ENCODE data around the gene VSIG10L.

The VSIG10L gene

DNA sequence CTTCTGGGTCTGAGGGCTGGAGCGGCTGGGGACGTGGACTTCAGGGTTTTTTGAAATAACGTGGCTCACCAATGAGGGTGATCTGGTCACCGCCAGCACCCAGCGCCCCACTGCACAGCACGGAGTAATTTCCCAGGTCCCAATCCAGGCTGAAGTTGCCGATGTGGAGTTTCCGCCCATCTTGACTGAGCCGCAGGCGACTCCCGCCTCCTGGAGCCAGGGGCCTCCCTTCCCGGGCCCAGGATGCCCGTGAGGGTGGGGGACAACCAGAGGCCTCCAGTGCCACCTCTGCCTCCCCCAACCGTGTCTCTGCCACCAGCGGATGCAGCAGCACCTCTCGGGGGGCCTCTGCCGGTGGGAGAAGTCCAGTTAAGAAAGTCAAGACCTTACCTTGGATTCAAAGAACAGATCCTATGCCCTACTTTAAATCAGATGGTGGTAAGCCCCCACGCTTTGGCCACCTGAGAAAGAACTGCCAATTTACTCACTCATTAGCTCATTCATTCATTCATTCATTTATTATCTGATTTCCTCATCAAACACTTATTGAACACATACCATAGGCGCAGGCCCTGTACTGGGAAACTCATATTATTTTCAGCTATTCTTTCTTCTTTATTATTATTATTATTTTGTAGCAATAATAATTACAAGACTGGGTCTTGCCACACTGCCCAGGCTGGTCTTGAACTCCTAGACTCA lies 3.9 kb downstream of the VSIG10L start:
- TF ChIP-seq ZNF274 (IDR thresholded peaks at IDR 0.05; ENCODE audit: low read depth, low read length) = no peak
- H3K4me3 ChIP-seq (ENCODE audit: low read length) = no peak overlapping the region; the same call in 1 of the 2 replicates

DNA sequence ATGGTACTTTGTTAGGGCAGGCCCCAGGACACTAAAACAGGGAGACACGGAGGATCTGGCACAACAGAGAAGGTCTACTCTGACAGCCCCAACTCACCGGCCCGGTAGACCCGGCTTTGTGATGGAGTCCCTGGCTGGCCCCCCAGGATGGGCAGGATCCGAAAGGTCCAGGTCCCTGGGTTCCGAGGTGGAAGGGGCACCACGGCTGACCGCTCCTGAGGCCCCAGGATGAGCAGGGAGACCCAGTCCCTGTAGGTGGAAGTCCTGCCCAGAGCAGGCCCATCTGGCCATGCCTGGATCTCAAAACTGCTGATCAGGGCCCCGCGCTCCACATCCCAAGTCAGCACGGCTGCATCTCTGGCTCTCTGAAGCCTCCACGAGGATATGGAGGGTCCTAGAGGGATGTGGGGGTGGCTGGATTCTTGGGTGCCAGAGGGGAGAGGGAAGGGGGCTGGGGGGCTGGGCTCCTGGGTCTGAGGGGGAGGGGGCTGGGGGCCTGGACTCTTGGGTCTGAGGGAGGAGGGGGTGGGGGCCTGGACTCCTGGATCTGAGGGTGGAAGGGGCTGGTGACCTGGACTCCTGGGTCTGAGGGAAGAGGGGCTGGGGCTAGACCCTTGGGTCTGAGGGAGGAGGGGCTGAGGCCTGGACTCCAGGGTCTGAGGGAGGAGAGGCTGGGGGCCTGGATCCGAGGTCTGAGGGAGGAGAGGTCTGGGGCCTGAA lies 4.6 kb downstream of the VSIG10L start:
- no peak for TF ChIP-seq ZNF274 (IDR thresholded peaks at IDR 0.05; ENCODE audit: low read depth, low read length)
- H3K4me3 ChIP-seq (ENCODE audit: low read length) = no peak overlapping the region

DNA sequence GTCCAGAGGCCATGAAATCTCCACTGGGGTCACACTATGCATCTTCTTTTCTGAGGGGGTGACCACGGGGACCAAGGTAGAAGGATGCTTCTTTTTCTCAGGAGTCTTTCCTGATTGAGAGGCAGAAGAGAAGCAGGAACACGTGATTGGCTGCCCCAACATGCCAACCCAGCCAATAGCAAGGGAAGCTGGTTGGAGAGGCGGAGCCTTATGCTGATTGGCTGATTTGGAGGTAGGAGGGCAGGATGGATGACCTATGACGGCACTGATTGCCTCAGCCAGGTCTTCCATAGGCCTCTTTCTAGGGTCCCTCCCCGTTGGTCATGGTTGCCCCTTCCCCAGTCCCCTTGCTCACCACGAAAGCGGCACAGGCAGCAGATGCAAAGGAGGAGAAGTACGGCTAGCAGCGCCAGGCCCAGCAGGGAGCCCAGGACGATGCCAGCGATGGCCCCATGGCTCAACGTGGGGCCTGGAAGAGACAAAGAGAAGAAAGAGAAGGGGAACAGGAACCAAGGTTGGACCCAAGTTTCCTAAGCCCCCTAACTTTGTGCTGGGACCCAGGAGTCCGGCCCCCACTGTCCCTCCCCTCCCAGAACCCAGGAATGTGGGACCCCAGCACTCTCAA lies 8.0 kb downstream of the VSIG10L start:
- TF ChIP-seq ZNF274 (IDR thresholded peaks at IDR 0.05; ENCODE audit: low read depth, low read length) = no peak

DNA sequence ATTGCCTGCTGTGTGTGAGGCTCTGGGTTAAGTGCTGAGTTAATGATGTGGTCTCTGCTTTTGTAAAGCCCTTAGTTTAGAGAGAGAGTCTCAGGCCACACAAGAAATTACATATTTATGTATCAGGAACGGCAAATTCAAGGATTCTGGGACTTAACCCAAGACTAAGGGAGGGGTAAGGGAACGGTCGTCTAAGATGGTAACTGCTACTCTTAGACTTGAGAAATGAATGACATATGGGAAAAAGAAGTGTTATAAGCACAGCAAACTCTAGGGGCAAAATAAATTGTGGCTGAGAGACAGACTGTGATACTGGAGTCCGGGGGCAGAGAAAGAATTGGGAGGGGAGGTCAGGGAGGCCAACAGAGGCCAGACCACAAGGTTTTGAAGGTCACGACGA lies 10.2 kb downstream of the VSIG10L start:
- no peak overlapping the region for H3K4me3 ChIP-seq (ENCODE audit: low read length)
- TF ChIP-seq ZNF274 (IDR thresholded peaks at IDR 0.05; ENCODE audit: low read depth, low read length) = no peak

More for the DNA sequence above, 8.0 kb downstream of the VSIG10L start:
- no peak overlapping the region for H3K4me3 ChIP-seq (ENCODE audit: low read length)

DNA sequence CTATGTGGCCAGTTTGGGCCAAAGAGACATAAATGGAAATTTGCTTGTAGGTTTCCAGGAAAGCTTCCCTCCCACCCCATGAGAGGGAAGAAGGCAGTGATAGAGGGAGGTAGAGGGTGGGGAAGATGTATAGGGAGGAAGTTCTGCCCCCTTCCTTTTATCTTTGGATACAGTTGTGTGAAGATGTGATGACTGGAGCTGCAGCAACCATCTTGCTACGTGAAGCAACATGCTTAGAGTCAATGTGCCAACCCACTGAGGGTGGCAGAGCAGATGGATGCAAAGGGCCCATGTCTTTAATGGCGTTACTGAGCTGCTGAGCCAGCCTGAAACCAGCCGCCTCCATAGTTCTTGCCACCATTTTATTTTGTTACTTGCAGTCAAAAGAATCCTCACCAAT lies 10.7 kb downstream of the VSIG10L start:
- TF ChIP-seq ZNF274 (IDR thresholded peaks at IDR 0.05; ENCODE audit: low read depth, low read length) = no peak
- H3K4me3 ChIP-seq (ENCODE audit: low read length) = no peak overlapping the region

DNA sequence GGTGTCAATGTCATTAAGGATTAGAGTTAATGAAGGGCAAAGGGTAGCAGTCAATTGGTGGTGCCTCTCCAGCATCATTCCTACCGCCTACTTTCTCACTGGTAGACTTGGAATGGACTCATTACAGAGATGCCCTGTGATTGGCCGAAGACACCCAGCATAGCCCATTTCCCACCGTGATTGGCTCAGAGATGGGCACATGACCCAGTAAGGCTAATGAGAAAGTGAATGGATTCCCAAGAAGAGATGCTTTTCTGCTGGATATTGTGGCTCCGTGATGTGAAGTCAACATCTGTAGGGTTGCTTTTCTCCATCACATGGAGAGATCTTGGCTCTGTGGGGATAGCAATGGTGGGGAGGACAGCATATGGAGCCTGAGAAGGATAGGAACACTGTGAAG lies 11.6 kb downstream of the VSIG10L start:
- no peak overlapping the region for H3K4me3 ChIP-seq (ENCODE audit: low read length)
- TF ChIP-seq ZNF274 (IDR thresholded peaks at IDR 0.05; ENCODE audit: low read depth, low read length) = no peak

DNA sequence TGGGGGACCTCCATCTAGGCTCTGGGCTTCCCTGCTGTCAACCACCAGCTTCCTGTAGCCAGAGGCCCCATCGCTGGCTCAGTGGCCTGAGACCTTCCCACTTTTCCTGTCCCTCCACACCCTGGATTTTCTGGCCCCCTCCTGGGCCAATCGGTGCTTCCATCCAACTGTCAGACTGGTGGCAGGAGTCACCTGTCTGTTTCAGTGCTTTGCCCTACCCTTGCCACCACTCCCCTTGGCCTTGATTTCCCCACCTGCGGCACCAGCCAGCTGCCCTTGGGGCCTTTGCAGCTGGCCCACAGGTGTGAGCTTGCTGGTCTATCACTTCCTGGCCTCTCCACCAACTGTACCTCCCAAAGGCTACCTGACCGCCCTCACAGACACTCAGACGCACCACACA lies 12.5 kb downstream of the VSIG10L start:
- no peak overlapping the region for H3K4me3 ChIP-seq (ENCODE audit: low read length)
- no peak for TF ChIP-seq ZNF274 (IDR thresholded peaks at IDR 0.05; ENCODE audit: low read depth, low read length)

DNA sequence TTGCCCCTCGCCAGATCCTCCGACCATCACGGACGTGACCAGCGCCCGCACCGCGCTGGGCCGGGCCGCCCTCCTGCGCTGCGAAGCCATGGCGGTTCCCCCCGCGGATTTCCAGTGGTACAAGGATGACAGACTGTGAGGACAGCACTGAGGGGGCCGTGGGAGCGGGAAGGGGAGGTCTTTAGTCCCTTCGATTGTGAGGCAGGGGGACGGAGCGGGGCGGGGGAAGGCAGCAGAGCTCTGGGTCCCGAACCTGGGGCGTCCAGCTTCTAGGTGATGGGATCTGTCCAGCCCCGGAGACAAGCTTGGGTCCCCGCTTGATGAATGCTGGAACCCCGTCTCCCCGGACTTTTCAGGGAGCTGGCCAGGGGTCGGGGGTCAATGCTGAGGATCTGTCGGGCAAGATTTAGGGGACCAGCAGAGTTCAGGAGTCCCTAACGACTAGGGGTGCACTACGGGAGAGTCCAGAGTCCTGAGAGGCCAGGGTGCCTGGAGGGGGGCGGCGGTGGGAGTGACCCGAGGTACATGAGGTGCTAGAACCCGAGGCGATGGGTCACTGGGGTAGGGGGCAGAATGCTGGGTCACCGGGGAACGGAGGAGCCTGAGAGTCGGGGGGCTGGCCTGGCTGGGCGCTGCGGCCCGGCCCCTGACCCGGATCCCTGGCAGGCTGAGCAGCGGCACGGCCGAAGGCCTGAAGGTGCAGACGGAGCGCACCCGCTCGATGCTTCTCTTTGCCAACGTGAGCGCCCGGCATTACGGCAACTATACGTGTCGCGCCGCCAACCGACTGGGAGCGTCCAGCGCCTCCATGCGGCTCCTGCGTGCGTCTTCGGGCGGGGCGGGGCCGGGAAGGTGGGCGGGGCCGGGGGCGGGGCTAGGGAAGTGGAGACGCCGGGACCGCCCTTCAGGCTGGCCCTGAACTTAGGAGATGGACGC lies 14.6 kb downstream of the VSIG10L start:
- no peak overlapping the region for H3K4me3 ChIP-seq (ENCODE audit: low read length)
- no peak for TF ChIP-seq ZNF274 (IDR thresholded peaks at IDR 0.05; ENCODE audit: low read depth, low read length)

GRCh38 chr19:51326216-51327065 lies 15.5 kb downstream of the VSIG10L start:
- no peak overlapping the region for H3K4me3 ChIP-seq (ENCODE audit: low read length)
- TF ChIP-seq ZNF274 (IDR thresholded peaks at IDR 0.05; ENCODE audit: low read depth, low read length) = no peak

DNA sequence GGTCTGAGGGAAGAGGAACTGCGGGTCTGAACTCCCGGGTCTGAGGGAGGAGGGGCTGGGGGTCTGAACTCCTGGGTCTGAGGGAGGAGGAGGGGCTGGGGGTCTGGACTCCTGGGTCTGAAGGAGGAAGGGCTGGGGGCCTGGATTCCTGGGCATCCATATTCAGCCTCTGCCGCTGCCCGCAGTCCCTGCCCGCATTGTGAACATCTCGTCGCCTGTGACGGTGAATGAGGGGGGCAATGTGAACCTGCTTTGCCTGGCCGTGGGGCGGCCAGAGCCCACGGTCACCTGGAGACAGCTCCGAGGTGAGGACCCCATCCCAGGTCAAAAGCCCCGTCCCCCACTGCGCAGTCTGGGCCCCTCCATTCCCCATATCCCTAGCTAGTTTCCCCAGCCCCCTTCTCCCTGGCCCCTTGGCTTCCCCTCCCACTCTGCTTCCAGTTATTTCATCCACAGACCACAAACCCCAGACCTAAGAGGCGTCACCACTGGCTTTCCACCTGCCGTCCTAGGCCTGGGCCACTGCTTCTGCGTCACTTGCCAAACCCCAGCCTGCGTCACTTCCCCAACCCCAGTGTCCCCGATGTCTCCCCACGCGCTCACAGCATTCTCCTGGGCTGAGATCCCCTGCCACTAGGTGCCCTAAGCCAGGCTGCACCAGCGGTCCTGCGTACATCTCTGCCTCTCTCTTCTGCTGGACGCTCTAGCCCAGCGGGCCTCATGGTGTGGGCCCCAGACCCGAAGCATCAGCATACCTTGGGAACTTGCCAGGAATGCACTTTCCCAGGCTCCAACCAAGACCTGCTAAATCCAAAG lies 16.6 kb downstream of the VSIG10L start:
- no peak overlapping the region for H3K4me3 ChIP-seq (ENCODE audit: low read length)
- TF ChIP-seq ZNF274 (IDR thresholded peaks at IDR 0.05; ENCODE audit: low read depth, low read length) = no peak

GRCh38 chr19:51324167-51324481 lies 17.8 kb downstream of the VSIG10L start:
- no peak overlapping the region for H3K4me3 ChIP-seq (ENCODE audit: low read length)
- no peak for TF ChIP-seq ZNF274 (IDR thresholded peaks at IDR 0.05; ENCODE audit: low read depth, low read length)

- no peak overlapping the region for H3K4me3 ChIP-seq (ENCODE audit: low read length)
- TF ChIP-seq ZNF274 (IDR thresholded peaks at IDR 0.05; ENCODE audit: low read depth, low read length) = no peak
Measured at GRCh38 chr19:51323481-51324166, 18.3 kb downstream of the VSIG10L start.

Data from GM08714 (cell line).